Measurements from ENCODE around the gene PNPLA6. TPM values are rescaled to one million over a fixed set of nuclear protein-coding genes. Genes with fewer than 3 reads are reported as not detected.

Gene PNPLA6
- total RNA-seq, 1 donor from 2014 or later = 190 TPM

- no peaks in the 10 kb centered on the region for H3K36me3 ChIP-seq
- H3K4me1 ChIP-seq = peaks cover 10% of the 10 kb centered on the region
- DNase-seq (no peak), ATAC-seq (no peak)
- no peak overlapping the region for H3K4me3 ChIP-seq
- no peak overlapping the region for H3K27ac ChIP-seq
- H3K27me3 ChIP-seq = peaks cover 24% of the 10 kb centered on the region
- intact Hi-C loops (cut with DNase I) = no loop called here
- H3K9me3 ChIP-seq = no peaks in the 10 kb centered on the region
- no peak for TF ChIP-seq CTCF (IDR thresholded peaks at IDR 0.05)
Observed at GRCh38 chr19:7504684-7505083, 30.8 kb upstream of the PNPLA6 start.

GRCh38 chr19:7505288-7505681, 30.2 kb upstream of the PNPLA6 start:
- Histone ChIP-seq H3K4me1 (peaks cover 10% of the 10 kb centered on the region), H3K36me3 (no peaks in the 10 kb centered on the region), H3K27ac (no peak overlapping the region), H3K9me3 (no peaks in the 10 kb centered on the region), H3K27me3 (peaks cover 24% of the 10 kb centered on the region), H3K4me3 (no peak overlapping the region)
- intact Hi-C loops (cut with DNase I) = no loop called here
- DNase-seq (no peak), ATAC-seq (no peak)
- TF ChIP-seq CTCF (IDR thresholded peaks at IDR 0.05) = no peak

GRCh38 chr19:7505682-7506384, 29.7 kb upstream of the PNPLA6 start:
- DNase-seq = no peak
- no peaks in the 10 kb centered on the region for H3K9me3 ChIP-seq
- no peaks in the 10 kb centered on the region for H3K36me3 ChIP-seq
- peak; percentile 70 for ATAC-seq
- intact Hi-C loops (cut with DNase I) = no loop called here
- TF ChIP-seq CTCF (IDR thresholded peaks at IDR 0.05) = no peak
- H3K27me3 ChIP-seq = peaks cover 20% of the 10 kb centered on the region
- H3K4me3 ChIP-seq = no peak overlapping the region
- no peak overlapping the region for H3K27ac ChIP-seq
- H3K4me1 ChIP-seq = peaks cover 7% of the 10 kb centered on the region

GRCh38 chr19:7506385-7507328, 28.9 kb upstream of the PNPLA6 start:
- intact Hi-C loops (cut with DNase I) = no loop called here
- Histone ChIP-seq H3K27me3 (peaks cover 12% of the 10 kb centered on the region), H3K4me1 (no peaks in the 10 kb centered on the region), H3K27ac (no peak overlapping the region), H3K4me3 (no peak overlapping the region), H3K36me3 (no peaks in the 10 kb centered on the region), H3K9me3 (no peaks in the 10 kb centered on the region)
- ATAC-seq (peak; percentile 95), DNase-seq (peak; percentile 95)
- TF ChIP-seq CTCF (IDR thresholded peaks at IDR 0.05) = no peak

GRCh38 chr19:7507884-7508283, 27.6 kb upstream of the PNPLA6 start:
- ATAC-seq (peak; percentile 65), DNase-seq (peak; percentile 89)
- Histone ChIP-seq H3K4me3 (no peak overlapping the region), H3K9me3 (no peaks in the 10 kb centered on the region), H3K36me3 (no peaks in the 10 kb centered on the region), H3K27me3 (no peaks in the 10 kb centered on the region), H3K27ac (no peak overlapping the region), H3K4me1 (no peaks in the 10 kb centered on the region)
- TF ChIP-seq CTCF (IDR thresholded peaks at IDR 0.05) = no peak
- intact Hi-C loops (cut with DNase I) = no loop called here
